ENCODE data around the gene MESP2. TPM values are rescaled to one million over a fixed set of nuclear protein-coding genes. Genes with fewer than 3 reads are reported as not detected.

Gene MESP2
- total and polyA plus RNA-seq, 9 of the 15 experiments (the other 6 are each of a cell fraction or from before 2014, with no cell fraction given) = 0.08 to 0.82 (median 0.37) TPM

GRCh38 chr15:89749054-89749453 is 27.1 kb upstream of the MESP2 start:
- Histone ChIP-seq H3K4me2 (ENCODE audit: insufficient read depth, low read length) (no peak overlapping the region), H3K27me3 (ENCODE audit: control insufficient read depth in 2 of 2, insufficient read depth in 2 of 2, low read length in 2 of 2) (peaks cover 7 to 34% of the 10 kb centered on the region in 2 experiments; a peak in 4 of 5 replicates), H3K4me3 (no peak overlapping the region), H3K9me1 (ENCODE audit: control insufficient read depth, insufficient read depth, low read length) (no peaks in the 10 kb centered on the region), H3K79me2 (ENCODE audit: control insufficient read depth, insufficient read depth, low read length) (no peaks in the 10 kb centered on the region), H4K20me1 (replicated peaks; ENCODE audit: control insufficient read depth, insufficient read depth, low read length) (no peaks in the 10 kb centered on the region), H3K27ac (ENCODE audit: extremely low read depth, low read depth, low read length) (no peak overlapping the region), H2AFZ (ENCODE audit: low read depth, low read length) (no peak overlapping the region), H3K4me1 (replicated peaks in 1 of 2; ENCODE audit: control insufficient read depth in 2 of 2, insufficient read depth in 2 of 2, low read length in 2 of 2) (peaks cover 0 to 35% of the 10 kb centered on the region in 2 experiments; a peak in 3 of 5 replicates), H3K9me3 (replicated peaks; ENCODE audit: control insufficient read depth, insufficient read depth, low read depth, low read length) (no peaks in the 10 kb centered on the region), H3K9ac (ENCODE audit: insufficient read depth in 1 of 2, low read depth in 2 of 2, low read length in 2 of 2) (no peak overlapping the region), H3K36me3 (ENCODE audit: control insufficient read depth, insufficient read depth, low read length) (no peaks in the 10 kb centered on the region)
- in situ Hi-C loops (cut with MboI) (no loop called here), intact Hi-C loops (cut with micrococcal nuclease) (loop anchor here (10.0 kb wide), 1 partner anchor 536 kb away; no protein-coding TSS in a partner anchor)
- TF ChIP-seq ZNF586 (CRISPR knock-in tag; conservative IDR thresholded peaks at IDR 0.05) = no peak
- no peak for TF ChIP-seq SETDB1 (IDR thresholded peaks at IDR 0.05; ENCODE audit: low read length)
- no peak for TF ChIP-seq BRF1 (IDR thresholded peaks at IDR 0.05; ENCODE audit: borderline replicate concordance, extremely low read depth, insufficient read length)
- no peak for TF ChIP-seq TAF7 (tag; IDR thresholded peaks at IDR 0.05)
- no peak for TF ChIP-seq MAX (CRISPR knock-in tag; IDR thresholded peaks at IDR 0.05)
- TF ChIP-seq ZNF609 (CRISPR knock-in tag; IDR thresholded peaks at IDR 0.05; ENCODE audit: borderline replicate concordance) = no peak
- no peak for TF ChIP-seq KLF10 (CRISPR knock-in tag; IDR thresholded peaks at IDR 0.05)
- no peak for TF ChIP-seq EGR1 (conservative IDR thresholded peaks at IDR 0.05)
- TF ChIP-seq ZKSCAN1 (IDR thresholded peaks at IDR 0.05; ENCODE audit: low read depth, low read length) = no peak
- TF ChIP-seq HDAC3 (IDR thresholded peaks at IDR 0.05; ENCODE audit: borderline replicate concordance, partially characterized antibody) = no peak
- no peak for TF ChIP-seq E2F1 (CRISPR knock-in tag; IDR thresholded peaks at IDR 0.05)
- TF ChIP-seq CC2D1A (IDR thresholded peaks at IDR 0.05) = no peak
- no peak for TF ChIP-seq NFXL1 (CRISPR knock-in tag; IDR thresholded peaks at IDR 0.05)
- TF ChIP-seq ZNF408 (CRISPR knock-in tag; IDR thresholded peaks at IDR 0.05; ENCODE audit: low read depth) = no peak
- FAIRE-seq (no peak), ATAC-seq (no peak), DNase-seq (ENCODE audit: extremely low read depth in 1 of 4, low spot score in 3 of 4) (no peak)
- WGBS (ENCODE audit: insufficient coverage, low coverage, missing lambda C conversion rate) = 46% methylated on average over 7 of the region's 7 CpGs
- no TSS peak for BruUV-seq (replicated peaks)
- ChIA-PET CTCF (ENCODE audit: low intra/inter-chr PET ratio) (no interaction called here), POLR2A (interaction anchor here (1.1 kb wide), 1 partner anchor 19 kb away, joined by 4 read pairs; no protein-coding TSS in a partner anchor)
